Middle frontal gyrus (tissue), 1 donor: ENCODE measurements around the gene GSAP.

ENCODE experiments used
- DNase-seq: peaks from one replicate; pipeline ENCODE4 v3.0.0-alpha.2; 2015; ENCODE audit warnings: low spot score; ENCODE audit errors: extremely low spot score

GSAP gene

DNA sequence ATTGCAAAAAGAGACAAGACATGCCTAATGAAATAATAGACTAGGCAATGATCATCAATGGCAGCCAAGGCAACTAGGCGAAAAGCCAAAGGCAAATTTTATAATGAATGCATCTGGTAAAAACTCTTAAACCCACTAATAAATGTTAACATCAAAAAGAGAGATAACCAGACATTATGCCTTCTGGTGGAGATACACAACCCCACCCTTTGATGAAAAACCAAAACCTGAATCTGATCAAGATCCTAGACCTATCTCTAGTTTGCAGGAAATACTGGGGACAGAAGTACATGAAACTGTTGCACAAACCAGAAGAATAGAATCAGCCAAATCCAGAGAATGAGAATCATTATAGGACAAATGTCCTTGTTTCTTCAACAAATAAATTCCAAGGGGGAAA lies 22.0 kb upstream of the GSAP start:
- no peak for DNase-seq

DNA sequence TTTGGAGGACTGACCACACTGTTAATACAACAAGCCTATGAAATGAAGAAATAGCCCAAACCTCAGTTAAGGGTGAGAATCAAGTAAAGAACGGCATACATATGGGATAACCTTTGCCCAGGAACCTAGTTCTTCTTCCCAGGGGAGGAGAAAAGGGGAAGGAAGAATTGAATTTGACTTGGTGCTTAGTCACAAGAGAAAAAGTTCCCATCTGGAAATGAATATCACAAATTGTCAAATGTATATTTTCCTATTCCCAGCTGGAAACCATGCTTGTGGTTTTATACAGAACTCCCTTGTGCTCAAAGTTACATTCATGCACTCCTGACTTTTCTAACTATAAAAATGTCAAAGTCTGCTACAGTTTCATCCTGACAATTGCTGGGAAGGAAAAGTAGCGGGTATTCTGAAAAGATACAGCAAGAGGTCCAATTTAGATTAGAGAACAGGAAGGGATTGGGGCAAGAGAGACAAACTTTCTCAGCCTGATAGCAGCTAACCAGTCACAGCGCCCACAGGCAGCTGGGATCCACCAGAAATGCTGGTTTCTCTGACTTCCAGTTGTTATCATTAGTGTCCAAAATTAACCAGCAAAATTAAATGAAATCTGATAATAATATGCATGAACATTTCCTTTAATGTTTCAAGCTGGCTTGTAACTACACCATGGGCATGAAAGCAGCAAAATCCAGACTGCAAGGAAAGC lies 18.6 kb upstream of the GSAP start:
- DNase-seq, result no peak

DNA sequence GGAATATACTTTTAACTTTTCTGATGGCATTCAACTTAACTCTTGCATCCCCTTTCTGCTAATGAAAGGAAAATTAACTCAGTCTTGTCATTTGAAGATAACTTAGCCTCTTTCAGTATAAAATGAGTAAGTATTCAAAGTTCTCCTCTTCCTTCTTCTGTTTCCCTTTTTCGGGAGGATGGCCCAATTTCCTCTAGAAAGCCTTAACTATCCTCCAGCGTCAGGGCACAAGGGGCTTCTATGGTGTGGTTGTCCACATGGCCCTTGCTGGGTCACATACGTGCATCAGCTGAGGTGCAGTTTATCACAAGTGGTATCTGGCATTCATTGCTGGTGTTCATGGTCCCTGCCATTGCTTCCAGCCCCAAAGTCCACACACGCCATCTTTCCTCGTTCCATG lies 17.8 kb upstream of the GSAP start:
- DNase-seq, result no peak

DNA sequence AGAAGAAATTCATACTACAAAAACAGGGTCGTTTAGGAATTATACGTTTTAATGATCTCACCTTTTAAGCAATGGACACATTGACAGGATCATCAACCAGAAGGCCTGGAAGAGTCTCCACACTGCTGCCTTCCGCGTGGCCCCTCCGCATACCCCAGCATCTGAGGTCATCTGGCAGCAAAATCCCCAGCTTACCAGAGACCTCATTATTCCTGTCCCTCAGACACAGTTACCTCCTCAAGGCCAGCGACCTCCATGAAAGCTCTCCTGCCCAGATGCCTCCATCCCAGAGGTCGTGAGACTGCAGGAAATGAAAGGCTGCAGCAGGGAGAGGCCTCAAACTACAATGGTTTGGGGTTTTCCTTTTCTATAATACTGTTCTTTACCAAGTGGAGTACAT lies 14.8 kb upstream of the GSAP start:
- no peak for DNase-seq

DNA sequence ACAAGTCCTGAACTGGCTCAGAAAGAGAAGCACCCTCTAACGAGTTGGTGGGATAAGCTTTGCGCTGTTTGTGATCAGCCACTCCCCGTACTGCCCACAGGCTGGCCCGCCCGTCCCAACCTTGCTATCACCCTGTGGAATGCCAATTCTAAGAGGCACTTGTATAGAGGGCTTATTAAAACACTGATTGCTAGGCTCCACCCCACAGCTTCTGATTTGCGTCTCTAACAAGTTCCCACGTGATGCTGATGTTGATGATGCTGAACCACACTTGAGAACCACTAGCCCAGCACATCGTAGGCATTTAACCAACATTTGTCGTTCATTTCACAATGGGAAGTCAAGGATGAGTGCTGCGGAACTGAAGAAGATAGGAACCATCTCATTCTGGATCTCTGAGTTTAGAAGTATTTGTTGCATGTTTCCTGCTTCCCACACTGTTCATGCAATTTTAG lies 12.7 kb upstream of the GSAP start:
- no peak for DNase-seq

DNA sequence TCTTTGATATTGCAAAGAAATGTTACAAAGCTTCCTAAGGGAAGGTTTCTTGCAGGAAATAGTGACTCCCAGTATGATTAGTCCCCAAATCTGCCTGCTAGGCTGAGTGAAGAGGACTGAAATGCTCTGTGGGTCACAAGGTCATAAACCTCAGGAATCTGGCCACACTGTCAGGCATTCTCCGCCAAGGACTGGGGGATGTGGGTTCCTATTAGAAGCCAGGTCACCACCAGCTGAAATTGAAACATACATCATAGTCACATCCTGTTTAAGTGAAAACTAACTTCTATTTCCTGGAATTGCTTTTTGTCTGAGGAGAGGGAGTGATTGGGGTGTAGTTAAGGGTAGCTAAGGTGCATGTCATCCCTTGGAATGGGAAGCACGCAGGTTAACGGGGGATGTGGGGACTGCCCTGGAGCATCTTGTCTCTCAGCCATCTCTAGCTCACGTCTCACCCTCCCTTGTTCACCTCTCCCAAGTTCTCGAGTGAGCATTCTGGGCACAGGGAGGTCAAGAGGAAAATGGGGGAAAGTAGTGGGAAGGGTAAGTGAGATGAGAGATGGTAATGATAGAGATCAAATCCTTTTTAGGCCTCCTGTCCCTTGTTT lies 12.0 kb upstream of the GSAP start:
- DNase-seq, result no peak

DNA sequence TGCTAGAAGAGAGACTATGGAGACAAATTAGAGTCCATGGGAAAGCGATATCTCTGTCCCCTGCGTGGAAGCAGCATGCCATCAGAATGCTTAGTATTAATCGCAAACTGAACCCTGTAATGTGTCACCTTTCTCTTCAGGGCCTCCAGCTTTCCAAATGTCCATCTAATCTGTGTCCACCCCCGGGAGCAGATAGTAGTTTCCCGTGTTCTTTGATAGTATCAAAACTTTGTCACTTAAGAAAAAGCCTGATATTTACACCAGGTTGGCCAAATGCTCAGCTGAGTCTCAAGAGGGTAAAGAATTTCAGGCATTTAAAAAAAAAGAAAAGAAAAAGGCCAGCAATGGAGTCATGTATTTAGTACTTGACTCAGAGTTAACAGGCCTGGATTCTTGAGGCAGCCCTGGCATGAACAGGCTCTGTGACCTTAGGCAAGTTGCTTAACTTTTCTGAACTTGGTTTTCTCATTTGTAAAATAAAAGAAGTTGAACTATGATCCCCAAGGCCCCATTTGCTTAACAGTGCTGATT lies 10.4 kb upstream of the GSAP start:
- DNase-seq, result no peak

DNA sequence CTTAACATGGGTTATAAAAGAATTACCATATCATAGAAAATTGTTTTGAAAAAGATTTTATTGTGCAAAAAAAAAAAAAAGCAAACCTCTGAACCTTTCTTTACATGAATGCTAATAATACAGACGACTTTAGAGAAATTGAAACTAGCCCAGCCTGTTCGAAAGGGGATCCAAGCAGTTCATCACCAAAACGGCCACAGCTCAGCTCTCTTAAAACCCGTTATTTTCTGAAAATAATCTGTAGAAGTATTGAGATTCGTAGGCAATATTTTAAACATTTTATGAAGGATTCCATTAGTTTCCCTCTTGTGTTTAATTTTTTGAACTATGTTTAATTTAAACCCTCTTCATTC lies 9.9 kb upstream of the GSAP start:
- no peak for DNase-seq

DNA sequence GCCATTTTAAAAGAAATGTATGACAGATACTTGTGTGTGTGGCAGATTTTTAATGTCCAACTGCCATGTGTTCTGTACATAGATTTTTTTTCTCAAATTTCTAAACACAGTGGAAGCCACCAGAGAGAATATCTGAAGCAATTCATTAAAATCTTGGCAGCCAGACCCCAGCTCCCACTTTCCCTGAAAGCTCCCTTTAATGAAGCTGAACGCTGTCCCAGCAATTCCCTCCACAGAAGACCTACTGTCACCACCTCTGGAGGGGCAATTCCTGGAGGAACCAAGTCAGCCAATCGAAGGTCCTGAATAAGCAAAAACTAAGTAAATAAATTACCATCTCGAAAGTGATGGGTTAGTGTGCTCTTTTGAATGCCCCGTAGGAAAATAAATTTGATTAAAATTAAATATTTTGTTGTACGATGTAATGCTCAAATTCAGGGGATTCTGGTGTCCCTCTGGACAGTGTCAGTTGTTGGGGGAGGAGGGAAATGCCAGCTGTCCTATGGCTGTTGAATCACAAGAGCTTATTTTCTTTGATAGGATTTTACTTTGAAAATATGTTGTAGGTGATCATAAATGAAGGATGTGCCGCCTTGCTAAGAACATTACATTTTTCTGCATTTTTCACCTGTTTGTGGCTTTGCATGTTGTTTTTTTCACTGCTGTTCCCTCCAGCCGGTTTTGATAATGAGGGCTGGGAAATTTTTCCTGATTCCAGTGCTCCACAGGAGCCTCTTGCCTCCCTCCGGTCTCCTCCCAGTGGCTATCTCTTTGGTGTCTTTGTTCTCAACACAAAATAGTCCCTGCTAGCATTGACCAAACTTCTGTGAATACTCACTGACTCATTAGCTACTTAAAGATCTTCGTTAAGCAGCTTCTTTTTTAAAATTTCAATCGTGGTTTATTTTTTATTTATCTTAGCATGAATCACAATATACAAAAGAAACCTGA lies 9.2 kb upstream of the GSAP start:
- DNase-seq, result no peak

DNA sequence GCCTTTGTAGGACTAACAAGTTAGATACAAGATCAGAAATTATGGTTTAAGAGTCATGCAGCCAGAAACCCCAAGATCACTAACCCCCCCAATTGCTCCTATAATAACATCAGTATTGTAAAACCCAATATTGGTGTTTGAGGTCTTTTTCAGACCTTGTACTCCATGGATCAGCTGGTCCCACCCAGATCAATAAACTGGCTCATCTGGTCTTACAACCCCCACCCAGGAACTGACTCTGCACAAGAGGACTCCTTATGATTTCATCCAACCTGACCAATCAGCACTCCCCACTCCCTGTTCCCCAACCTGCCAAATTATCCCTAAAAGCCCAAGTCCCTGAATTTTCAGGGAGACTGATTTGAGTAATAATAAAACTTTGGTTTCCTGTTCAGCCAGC lies 6.4 kb upstream of the GSAP start:
- DNase-seq, result no peak

DNA sequence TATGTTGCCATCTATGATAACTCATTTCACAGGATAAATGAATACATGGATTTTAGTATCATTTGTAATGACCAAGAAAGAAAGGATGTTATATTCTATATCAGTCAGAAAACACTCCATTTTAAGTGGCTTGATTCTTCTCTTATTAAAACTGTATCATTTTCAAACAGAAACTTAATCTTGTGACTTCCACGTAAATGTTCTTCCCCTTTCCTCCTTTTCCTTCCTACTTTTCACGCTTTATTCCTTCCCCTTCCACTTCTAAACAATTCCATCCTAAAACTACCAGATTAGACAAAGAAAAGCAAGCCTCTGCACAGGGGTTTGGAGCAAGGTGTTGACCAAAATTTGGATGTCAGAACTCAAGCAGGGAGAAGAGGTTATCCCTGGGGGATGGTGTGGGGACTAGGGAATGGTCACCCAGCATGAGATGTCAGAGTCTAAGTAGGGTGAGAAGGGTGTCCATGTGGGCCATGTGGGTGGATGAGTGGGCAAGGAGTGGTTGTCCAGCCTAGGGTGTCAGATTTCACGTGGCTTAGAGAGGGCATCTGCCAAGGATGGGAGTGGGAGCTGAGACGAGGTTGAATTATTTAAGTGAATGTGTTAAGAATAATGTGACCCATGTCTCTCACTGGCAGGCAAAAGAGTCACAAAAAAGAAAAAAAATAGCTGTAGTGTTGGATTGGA lies 5.0 kb upstream of the GSAP start:
- no peak for DNase-seq

DNA sequence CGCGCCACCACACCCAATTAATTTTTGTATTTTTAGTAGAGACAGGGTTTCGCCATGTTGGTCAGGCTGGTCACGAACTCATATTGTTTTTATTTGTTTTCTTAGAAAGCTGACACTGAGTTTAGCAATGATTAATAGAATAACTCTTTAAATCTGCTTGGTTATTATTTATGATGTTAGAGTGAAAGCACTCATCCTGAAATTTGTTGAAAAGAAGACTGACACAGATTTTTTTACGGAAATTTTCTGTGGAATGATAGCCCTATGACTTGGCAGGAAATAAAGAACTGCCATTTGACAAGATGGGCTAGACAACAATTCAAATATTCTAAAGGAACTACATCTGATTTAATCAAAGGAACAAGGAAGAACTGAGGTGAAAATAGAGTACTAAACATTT lies 4.3 kb upstream of the GSAP start:
- DNase-seq, result no peak

DNA sequence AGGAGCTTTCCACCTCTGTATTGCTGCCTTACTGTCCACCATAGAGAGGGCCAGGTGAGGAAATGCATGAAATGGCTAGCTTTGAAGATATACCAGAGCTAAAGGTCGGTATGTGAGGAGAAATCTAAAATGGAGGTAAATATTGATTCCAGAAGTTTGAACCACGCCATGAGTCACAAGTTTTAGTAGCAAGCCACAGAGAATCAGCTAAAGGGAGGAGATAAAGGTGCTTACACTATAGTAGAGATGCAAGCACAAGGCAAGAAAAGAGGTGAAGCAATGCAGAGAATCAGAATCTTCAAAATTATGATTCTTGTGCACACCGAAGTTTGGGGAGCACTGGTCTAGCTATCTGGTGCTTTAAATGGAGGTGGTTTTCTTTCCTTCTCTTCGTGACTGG lies 3.0 kb upstream of the GSAP start:
- DNase-seq, result no peak

DNA sequence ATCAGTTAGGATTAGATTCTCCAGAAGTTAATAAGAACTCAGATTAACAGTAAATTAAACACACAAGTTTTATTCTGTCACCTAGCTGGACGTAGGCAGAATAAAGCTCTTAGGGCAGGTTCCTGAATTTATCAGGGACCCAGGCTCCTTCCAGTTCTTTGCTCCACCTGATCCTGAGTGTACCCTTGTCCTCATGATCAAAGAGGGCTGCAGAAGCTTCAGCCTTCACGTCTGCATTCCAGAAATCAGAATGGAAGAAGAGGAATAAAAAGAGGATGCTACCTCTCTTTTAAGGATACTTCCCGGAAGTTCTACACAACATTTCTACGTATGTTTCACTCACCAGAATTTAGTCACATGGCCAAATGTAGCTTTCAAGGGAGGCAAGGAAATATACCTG lies 1.7 kb upstream of the GSAP start:
- DNase-seq, result no peak

DNA sequence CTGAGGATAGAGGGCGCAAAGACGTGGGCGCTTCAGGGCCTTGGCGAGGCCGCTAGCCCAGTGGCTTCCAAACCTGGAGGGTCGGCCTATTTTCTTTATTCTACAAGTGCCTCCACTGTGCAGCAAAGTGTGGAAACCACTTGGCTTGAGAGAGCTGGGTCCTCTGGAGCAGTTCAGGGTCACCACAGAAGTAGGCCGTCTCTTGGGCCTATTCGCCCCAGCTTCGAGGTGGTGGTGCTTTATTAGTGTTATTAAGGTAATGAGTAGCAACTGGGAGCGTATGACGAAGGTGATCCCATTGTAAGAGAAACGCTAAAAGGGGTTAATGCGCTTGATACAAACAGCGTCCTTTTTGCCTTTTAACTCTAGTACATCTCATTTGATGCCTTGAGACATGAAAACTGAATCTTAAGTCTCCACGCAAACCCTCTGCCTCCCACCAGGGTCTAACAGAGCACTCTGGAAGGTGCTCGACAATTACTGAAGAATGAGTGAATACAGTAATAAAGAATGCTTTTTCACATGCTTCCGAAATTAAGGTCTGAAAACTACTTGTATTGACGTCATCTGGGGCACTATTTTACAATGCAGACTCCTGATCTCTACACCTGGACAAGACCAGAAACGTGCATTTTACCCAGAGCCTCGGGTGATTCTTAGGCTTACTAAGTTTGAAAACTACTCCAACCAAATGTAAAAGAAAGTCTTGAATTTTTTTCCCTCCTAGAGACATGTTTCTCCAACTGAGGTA lies 647 bp upstream of the GSAP start:
- no peak for DNase-seq

DNA sequence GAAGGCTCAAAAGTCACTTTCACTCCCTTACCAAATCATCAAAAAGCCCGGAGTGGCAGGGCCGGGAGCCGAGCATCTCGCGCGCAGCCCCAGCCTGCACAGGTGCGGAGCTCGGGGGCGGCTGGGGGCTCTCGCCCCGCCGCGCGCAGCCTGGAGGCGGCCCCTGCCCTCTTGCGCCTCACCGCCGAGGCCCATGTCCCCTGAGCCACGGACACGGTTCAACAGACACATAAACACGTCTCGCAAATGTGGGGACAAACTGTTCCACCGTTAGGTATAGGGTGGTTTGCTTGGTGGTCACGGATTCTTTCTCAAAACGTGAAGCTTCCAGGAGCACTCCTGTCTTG lies 700 bp downstream of the GSAP start:
- DNase-seq, result no peak

DNA sequence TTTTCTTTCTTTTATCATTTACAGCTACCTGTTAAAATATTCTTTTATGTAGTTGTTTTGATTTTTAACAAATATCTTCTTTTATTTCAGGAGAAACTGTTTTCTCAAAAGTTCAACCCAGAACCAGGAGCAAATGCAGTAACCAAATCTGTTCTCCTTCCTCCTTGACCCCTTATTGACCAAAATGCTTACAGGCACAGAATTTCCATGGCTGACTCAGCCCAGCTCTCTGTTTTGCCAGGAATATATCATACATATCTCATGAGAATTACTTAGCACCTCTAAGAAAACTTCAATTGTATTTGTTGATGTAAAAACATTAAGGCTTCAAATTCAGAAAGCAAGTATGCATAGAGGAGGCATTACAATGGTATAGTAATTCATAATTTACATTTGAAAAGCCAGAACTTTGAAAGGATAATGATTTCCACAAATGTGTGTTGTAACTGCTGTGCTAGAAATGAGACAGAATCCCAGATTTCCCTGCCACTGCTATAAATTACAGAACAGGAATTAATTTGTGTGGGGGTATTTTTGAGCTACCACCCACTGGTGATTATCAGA lies 2.2 kb downstream of the GSAP start:
- no peak for DNase-seq

DNA sequence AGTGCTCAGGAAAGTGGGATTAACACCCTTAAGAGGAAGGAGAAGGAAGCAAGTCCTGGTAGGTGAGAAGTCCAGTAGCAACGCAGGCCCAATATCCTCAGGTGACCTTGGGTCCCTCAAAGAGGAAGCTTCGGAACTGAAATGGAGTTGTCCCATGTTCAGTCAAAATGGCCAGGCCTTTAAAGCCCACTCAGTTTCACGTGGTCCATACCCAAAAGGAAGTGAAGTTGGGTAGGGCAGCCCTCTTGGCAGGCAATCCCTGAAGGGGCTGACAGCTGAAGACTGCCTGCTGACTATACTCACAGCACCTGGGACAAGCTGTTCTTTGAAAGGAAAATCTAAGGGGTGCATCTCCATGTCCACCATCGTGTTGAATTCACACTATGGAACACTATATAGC lies 3.0 kb downstream of the GSAP start:
- no peak for DNase-seq

DNA sequence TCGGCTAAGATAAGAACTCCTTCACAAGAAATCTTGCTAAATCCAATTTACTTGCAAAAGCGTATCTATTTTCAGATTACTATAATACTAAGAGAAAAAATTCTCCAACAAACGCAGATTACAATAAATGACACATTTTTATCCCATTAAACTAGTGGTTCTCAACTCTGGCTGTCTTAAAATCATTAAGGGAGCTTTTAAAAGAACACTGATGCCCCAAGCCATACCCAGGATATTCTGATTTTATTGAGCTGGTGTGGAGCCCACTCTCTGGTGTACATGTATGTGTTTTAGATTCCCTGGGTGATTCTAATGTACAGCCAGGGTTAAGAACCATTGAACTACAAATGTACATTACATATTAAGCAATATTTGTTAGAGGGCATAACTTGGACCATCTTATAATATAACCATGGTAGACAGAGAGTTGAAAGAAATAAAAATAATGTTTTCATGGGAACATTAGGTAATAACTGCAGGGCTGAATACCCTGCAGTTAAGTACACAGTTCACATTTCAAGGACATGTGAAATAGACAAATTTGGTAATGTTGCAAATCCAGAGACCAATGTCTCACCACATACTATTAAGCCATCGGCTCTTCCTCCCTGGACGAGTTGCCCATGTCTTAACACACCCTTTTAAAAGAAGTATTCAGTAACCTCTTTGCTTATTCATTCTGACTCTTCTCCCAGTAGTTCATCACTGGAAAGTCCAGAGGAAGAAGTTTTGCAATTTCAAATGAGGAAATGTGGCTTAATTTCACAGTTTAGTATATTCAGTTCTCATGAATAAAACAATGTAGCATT lies 6.2 kb downstream of the GSAP start:
- DNase-seq, result no peak
